ENCODE results near the gene BLOC1S1.

BLOC1S1 gene

GRCh38 chr12:55722948-55723347 lies 7.1 kb downstream of the BLOC1S1 start:
- no peak for TF ChIP-seq CTCF (IDR thresholded peaks at IDR 0.05; ENCODE audit: insufficient read depth, low read depth, low read length, missing control alignments)
- DNase-seq (ENCODE audit: low read depth) = no peak
- no peak overlapping the region for H3K4me3 ChIP-seq (ENCODE audit: low read length)

- H3K4me3 ChIP-seq (ENCODE audit: low read length) = no peak overlapping the region
- TF ChIP-seq CTCF (IDR thresholded peaks at IDR 0.05; ENCODE audit: insufficient read depth, low read depth, low read length, missing control alignments) = no peak
- no peak for DNase-seq (ENCODE audit: low read depth)
Observed at GRCh38 chr12:55723516-55724225, 7.8 kb downstream of the BLOC1S1 start.

GRCh38 chr12:55724226-55724939 lies 8.5 kb downstream of the BLOC1S1 start:
- no peak overlapping the region for H3K4me3 ChIP-seq (ENCODE audit: low read length)
- TF ChIP-seq CTCF (IDR thresholded peaks at IDR 0.05; ENCODE audit: insufficient read depth, low read depth, low read length, missing control alignments) = peak; percentile 75
- peak; percentile 77 for DNase-seq (ENCODE audit: low read depth)

GRCh38 chr12:55724940-55725309 lies 9.1 kb downstream of the BLOC1S1 start:
- DNase-seq (ENCODE audit: low read depth) = no peak
- TF ChIP-seq CTCF (IDR thresholded peaks at IDR 0.05; ENCODE audit: insufficient read depth, low read depth, low read length, missing control alignments) = no peak
- H3K4me3 ChIP-seq (ENCODE audit: low read length) = no peak overlapping the region

- DNase-seq (ENCODE audit: low read depth) = no peak
- no peak for TF ChIP-seq CTCF (IDR thresholded peaks at IDR 0.05; ENCODE audit: insufficient read depth, low read depth, low read length, missing control alignments)
- no peak overlapping the region for H3K4me3 ChIP-seq (ENCODE audit: low read length)
Observed at GRCh38 chr12:55725556-55725955, 9.7 kb downstream of the BLOC1S1 start.

- H3K4me3 ChIP-seq (ENCODE audit: low read length) = peak overlapping the region; percentile 74
- no peak for TF ChIP-seq CTCF (IDR thresholded peaks at IDR 0.05; ENCODE audit: insufficient read depth, low read depth, low read length, missing control alignments)
- DNase-seq (ENCODE audit: low read depth) = no peak
Observed at GRCh38 chr12:55726971-55727370, 11.1 kb downstream of the BLOC1S1 start.
